ENCODE results near the gene CBX6. TPM values are rescaled to one million over a fixed set of nuclear protein-coding genes. Genes with fewer than 3 reads are reported as not detected.
A peak's percentile ranks its signal among the peaks of the same experiment; 100 is the strongest.

The CBX6 gene
- total RNA-seq, 1 donor from 2014 or later: 51.8 TPM

GRCh38 chr22:38873469-38874411 is 1.7 kb upstream of the CBX6 start:
- no peak for DNase-seq (ENCODE audit: low spot score)

GRCh38 chr22:38872831-38873248 is 824 bp upstream of the CBX6 start:
- peak; percentile 81 for DNase-seq (ENCODE audit: low spot score)

- peak; percentile 50 for DNase-seq (ENCODE audit: low spot score)
Measured at GRCh38 chr22:38871360-38872171, 450 bp downstream of the CBX6 start.

- no peak for DNase-seq (ENCODE audit: low spot score)
Measured at GRCh38 chr22:38870791-38871359, 1.1 kb downstream of the CBX6 start.

- DNase-seq (ENCODE audit: low spot score): peak; percentile 91
Measured at GRCh38 chr22:38870312-38870741, 1.7 kb downstream of the CBX6 start.

- no peak for DNase-seq (ENCODE audit: low spot score)
Measured at GRCh38 chr22:38869663-38870062, 2.4 kb downstream of the CBX6 start.

GRCh38 chr22:38868886-38869381 is 3.1 kb downstream of the CBX6 start:
- DNase-seq (ENCODE audit: low spot score): peak; percentile 74

- no peak for DNase-seq (ENCODE audit: low spot score)
Measured at GRCh38 chr22:38868286-38868721, 3.7 kb downstream of the CBX6 start.

GRCh38 chr22:38867471-38868285 is 4.3 kb downstream of the CBX6 start:
- DNase-seq (ENCODE audit: low spot score): no peak

- no peak for DNase-seq (ENCODE audit: low spot score)
Measured at GRCh38 chr22:38867124-38867455, 4.9 kb downstream of the CBX6 start.

GRCh38 chr22:38866399-38867123 is 5.5 kb downstream of the CBX6 start:
- DNase-seq (ENCODE audit: low spot score): no peak

- no peak for DNase-seq (ENCODE audit: low spot score)
Measured at GRCh38 chr22:38866024-38866398, 6.0 kb downstream of the CBX6 start.

GRCh38 chr22:38865201-38866023 is 6.6 kb downstream of the CBX6 start:
- DNase-seq (ENCODE audit: low spot score): no peak

GRCh38 chr22:38864361-38865191 is 7.4 kb downstream of the CBX6 start:
- no peak for DNase-seq (ENCODE audit: low spot score)

- no peak for DNase-seq (ENCODE audit: low spot score)
Measured at GRCh38 chr22:38863531-38864131, 8.4 kb downstream of the CBX6 start.

- DNase-seq (ENCODE audit: low spot score): peak; percentile 78
Measured at GRCh38 chr22:38862375-38863329, 9.4 kb downstream of the CBX6 start.

- no peak for DNase-seq (ENCODE audit: low spot score)
Measured at GRCh38 chr22:38861927-38862326, 10.1 kb downstream of the CBX6 start.

Measured in umbilical cord (tissue), 2 donors.